KOPT-K1 (cell line): ENCODE measurements around the gene NARS2.
"Not testable (repeated sequence)": the region's sequence is repeated elsewhere in the genome, so short reads cannot be mapped to it uniquely, and the experiment has no call there.

Source experiments
- H3K27ac ChIP-seq: fragments of 200-600 bp; sonication (generic); 2 replicates; pipeline ENCODE4 v1.5.1; 2016; ENCODE audit warnings: antibody characterized with exemption, mild to moderate bottlenecking, low read depth, low read length; ENCODE audit not compliant: poor library complexity, severe bottlenecking
- H3K36me3 ChIP-seq: fragments of 200-600 bp; sonication (generic); 2 replicates; pipeline ENCODE4 v1.5.1; 2017; ENCODE audit warnings: antibody characterized with exemption, mild to moderate bottlenecking, low read length, moderate library complexity; ENCODE audit not compliant: insufficient read depth
- H3K9me3 ChIP-seq: fragments of 200-600 bp; sonication (generic); 2 replicates; pipeline ENCODE4 v1.5.1; 2017; ENCODE audit warnings: antibody characterized with exemption, low read length, mild to moderate bottlenecking; ENCODE audit not compliant: insufficient read depth, poor library complexity, severe bottlenecking

NARS2 gene

DNA sequence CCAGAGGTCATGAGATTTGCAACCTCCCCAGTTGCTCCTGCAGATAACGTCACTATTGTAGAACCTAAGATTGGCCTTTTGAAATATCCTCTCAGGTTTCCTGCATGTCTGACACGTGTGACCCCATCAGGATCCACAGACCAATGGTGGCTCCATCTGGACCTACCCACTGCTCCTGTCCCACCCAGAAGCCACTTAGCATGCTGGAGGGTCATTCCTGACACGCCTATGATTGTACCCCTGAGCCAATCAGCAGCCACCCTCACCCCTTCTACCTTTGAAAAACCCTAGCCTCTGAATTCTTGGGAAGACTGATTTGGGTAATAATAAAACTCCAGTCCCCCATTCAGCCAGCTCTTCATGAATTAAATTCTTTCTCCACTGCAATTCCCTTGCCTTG, 20.1 kb upstream of the NARS2 start:
- no peaks in the 10 kb centered on the region for H3K9me3 ChIP-seq
- H3K27ac ChIP-seq: no peak overlapping the region
- no peaks in the 10 kb centered on the region for H3K36me3 ChIP-seq

- Histone ChIP-seq H3K36me3 (no peaks in the 10 kb centered on the region), H3K9me3 (peaks cover 12% of the 10 kb centered on the region), H3K27ac (no peak overlapping the region)
These were observed 13.9 kb upstream of the NARS2 start for GRCh38 chr11:78588517-78588916.

GRCh38 chr11:78587446-78587845, 12.8 kb upstream of the NARS2 start:
- no peak overlapping the region for H3K27ac ChIP-seq
- no peaks in the 10 kb centered on the region for H3K36me3 ChIP-seq
- peaks cover 23% of the 10 kb centered on the region for H3K9me3 ChIP-seq

GRCh38 chr11:78586452-78587046, 11.9 kb upstream of the NARS2 start:
- no peaks in the 10 kb centered on the region for H3K36me3 ChIP-seq
- H3K9me3 ChIP-seq: peaks cover 29% of the 10 kb centered on the region
- H3K27ac ChIP-seq: no peak overlapping the region

DNA sequence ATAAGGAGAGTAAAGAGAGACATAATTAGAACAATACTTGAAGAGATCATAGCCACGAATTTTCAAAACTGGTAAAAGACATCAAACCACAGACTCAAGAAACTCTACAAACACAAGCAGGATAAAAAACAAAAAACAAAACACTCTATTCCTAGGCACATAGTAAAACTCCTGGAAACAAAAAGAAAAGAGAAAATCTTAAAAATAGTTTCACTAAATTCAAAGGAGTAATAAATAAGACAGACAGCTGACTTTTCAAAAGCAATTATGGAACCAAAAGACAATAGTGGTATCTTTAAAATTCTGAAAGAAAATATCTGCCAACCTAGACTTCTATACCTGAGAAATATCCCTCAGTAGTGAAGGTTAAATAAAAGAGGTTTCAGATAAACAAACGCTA, 9.2 kb upstream of the NARS2 start:
- H3K27ac ChIP-seq: no peak overlapping the region

GRCh38 chr11:78577495-78577894, 2.8 kb upstream of the NARS2 start:
- no peaks in the 10 kb centered on the region for H3K36me3 ChIP-seq
- H3K27ac ChIP-seq: no peak overlapping the region
- peaks cover 7% of the 10 kb centered on the region for H3K9me3 ChIP-seq

More for the DNA sequence above, 9.2 kb upstream of the NARS2 start:
- no peaks in the 10 kb centered on the region for H3K36me3 ChIP-seq
- peaks cover 29% of the 10 kb centered on the region for H3K9me3 ChIP-seq

GRCh38 chr11:78576549-78577097, 2.0 kb upstream of the NARS2 start:
- Histone ChIP-seq H3K27ac (no peak overlapping the region), H3K36me3 (peaks cover 3% of the 10 kb centered on the region), H3K9me3 (no peaks in the 10 kb centered on the region)

DNA sequence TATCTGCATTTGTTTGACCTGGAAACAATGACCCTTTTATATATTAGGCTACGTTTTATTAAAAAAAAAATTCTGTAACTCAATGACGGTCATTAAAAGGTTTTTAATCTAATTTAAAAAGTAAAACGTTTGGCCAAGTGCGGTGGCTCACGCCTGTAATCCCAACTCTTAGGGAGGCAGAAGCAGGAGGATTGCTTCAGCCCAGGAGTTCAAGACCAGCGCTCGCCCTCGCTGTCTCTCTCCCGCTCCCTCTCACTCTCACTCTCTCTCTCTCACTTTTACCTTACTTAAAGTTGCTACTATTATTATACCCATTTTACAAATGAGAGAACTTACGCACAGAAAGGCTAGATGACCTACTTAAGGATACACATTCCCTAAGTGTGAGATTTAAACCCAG, 814 bp upstream of the NARS2 start:
- H3K36me3 ChIP-seq: peaks cover 15% of the 10 kb centered on the region
- H3K9me3 ChIP-seq: no peaks in the 10 kb centered on the region
- H3K27ac ChIP-seq: peak overlapping the region; percentile 70

DNA sequence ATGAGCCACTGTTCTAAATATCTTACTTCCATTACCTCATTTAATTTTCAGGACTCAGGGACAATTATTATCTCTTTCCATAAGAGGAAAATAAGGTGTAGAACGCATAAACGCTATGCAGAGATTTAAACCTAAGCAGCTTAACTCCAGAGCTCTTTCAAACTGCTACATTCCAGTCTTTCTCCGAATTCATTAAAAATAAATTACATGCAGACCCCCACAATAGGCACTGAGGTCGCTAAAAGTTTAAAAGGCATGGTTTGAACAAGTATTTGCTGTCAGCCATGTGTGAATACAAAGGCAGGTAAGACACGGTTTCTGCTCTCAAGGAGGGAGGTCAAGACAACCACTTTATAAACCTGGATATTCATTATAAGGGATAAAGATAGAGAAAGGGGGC, 983 bp downstream of the NARS2 start:
- H3K27ac ChIP-seq: peak overlapping the region; percentile 70
- no peaks in the 10 kb centered on the region for H3K9me3 ChIP-seq
- H3K36me3 ChIP-seq: peaks cover 33% of the 10 kb centered on the region

DNA sequence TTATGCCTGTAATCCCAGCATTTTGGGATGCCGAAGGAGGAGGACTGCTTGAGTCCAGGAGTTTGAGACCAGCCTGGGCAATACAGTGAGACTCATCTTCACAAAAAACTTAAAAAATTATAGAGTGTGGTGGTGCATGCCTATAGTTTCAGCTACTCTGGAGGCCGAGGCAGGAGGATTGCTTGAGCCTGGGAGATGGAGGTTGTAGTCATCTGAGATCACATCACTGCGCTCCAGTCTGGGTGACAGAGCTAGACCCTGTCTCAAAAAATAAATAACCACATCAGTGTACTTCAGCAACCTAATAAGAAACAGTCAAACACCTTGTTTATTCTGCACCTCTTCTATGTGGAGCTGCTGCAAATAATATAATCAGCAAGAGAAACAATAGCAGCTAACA, 1.4 kb downstream of the NARS2 start:
- Histone ChIP-seq H3K27ac (peak overlapping the region; percentile 70), H3K36me3 (peaks cover 37% of the 10 kb centered on the region), H3K9me3 (no peaks in the 10 kb centered on the region)

- Histone ChIP-seq H3K9me3 (no peaks in the 10 kb centered on the region), H3K27ac (no peak overlapping the region), H3K36me3 (peaks cover 46% of the 10 kb centered on the region)
These were observed 2.3 kb downstream of the NARS2 start for GRCh38 chr11:78572394-78572793.

DNA sequence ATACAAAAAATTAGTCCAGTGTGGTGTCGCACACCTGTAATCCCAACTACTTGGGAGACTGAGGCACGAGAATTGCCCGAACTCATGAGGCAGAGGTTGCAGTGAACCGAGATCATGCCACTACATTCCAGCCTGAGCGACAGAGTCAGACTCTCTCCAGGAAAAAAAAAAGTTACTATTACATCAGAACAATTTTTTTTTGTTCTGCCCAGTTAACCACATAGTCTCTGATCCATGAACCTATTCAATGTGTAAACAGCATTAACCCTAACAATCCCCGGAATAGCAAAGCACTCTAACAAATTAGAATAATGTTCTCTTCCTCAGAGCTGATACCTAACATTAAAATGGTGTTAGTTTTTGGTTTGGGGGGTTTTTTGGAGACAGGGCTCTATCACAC, 4.6 kb downstream of the NARS2 start:
- H3K36me3 ChIP-seq: peaks cover 69% of the 10 kb centered on the region
- no peak overlapping the region for H3K27ac ChIP-seq
- H3K9me3 ChIP-seq: no peaks in the 10 kb centered on the region

DNA sequence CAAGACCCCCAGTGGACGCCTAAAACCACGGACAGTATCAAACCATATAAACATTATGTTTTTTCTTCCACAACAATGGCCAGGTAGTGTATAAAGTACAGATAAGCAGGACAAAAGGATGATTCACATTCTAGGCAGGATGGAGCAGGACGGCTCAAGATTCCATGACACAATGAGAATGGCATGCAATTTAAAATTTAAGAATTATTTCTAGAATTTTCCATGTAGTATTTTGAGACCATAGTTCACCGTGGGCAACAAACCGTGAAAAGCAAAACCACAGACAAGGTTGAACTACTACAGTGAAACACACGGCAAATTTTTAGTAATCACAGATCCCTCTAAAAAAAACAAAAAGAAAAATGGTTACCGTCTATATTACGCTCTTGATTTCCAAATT, 7.5 kb downstream of the NARS2 start:
- Histone ChIP-seq H3K9me3 (no peaks in the 10 kb centered on the region), H3K36me3 (peaks cover 74% of the 10 kb centered on the region), H3K27ac (no peak overlapping the region)

DNA sequence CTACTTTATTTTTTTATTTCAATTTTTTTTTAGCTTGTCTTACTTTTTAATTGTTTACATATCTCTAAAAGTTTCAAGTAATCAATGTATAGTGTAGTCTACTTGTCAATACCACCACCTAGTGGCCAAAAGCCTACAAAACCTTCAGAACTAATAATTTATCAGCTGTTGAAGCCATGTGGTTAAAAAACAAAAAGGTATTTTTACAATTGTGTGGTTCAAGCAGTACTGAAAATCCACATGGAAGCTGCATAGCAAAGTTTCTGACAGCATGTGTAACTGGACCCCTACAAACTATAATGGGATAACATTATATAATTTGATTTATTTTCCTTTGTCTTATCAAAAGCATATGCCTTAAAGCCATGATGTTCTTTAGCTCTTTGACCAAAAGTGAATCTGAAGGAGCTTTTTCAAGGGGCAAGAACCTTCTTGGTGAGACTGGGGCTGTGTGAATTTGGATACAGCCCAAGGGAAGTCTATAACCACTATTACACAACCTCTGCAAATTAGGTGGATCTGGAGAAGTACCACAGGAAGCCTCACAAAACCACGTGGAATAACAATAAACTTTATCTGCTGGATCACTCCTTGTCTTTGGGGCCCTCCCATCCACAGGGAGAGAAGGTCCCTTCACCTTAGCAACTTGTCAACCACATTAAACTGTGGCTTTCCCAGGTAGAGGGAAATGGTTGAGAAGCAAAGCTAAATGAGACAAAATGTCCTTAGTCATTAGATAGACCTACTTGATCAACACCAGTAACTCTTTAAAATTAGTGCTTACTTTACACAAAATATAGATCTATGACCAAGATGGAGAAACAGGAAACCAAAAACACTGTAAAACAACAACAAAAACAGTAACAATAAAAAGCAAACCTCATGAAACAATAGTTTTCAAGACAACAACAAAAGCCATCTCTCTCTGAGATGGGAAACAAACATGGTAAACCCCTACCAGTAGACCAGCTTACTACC, 9.9 kb downstream of the NARS2 start:
- Histone ChIP-seq H3K9me3 (no peaks in the 10 kb centered on the region), H3K36me3 (peaks cover 53% of the 10 kb centered on the region), H3K27ac (peak overlapping the region; percentile 37)

DNA sequence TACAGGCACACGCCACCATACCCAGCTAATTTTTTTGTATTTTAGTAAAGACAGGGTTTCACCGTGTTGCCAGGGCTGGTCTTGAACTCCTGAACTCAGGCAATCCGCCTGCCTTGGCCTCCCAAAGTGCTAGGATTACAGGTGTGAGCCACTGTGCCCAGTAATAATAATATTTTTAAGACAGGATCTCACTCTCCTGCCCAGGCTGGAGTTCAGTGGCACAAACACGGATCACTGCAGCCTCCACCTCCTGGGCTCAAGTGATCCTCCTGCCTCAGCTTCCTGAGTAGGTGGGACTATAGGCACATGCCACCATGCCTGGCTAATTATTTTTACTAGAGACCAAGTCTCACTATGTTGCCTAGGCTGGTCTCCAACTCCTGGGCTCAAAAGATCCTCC, 10.6 kb downstream of the NARS2 start:
- not testable (repeated sequence) for H3K9me3 ChIP-seq
- Histone ChIP-seq H3K27ac (peak overlapping the region; percentile 37), H3K36me3 (peaks cover 45% of the 10 kb centered on the region)
